ENCODE measurements around the gene CTCFL.

DNA sequence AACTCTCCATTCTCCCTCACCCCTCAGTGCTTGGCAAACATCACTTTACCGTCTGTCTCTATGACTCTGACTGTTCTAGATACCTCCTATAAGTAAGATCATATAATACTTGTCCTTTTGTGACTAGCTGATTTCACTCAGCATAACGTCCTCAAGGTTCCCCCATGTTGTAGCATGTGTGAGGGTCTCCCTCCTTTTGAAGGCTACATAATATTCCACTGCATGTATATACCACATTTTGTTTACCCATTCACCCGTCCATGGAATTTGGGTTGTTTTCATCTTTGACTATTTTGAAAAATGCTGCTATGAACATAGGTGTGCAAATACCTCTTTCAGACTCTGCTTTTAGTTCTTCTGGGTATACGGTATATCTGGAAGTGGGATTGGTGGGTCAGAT is 28.3 kb downstream of the CTCFL start:
- TF ChIP-seq POLR2AphosphoS5 (IDR thresholded peaks at IDR 0.05; ENCODE audit: low read depth, low read length) (no peak), POLR2A (IDR thresholded peaks at IDR 0.05; ENCODE audit: low read depth, low read length) (no peak)

Measured in GM12891 (cell line).